Astrocyte (in vitro differentiated cells and primary cell): ENCODE data around the gene NR6A1. TPM values are rescaled to one million over a fixed set of nuclear protein-coding genes. Genes with fewer than 3 reads are reported as not detected.

Experiments
- DNase-seq: peaks from one replicate; pipeline ENCODE4 v3.0.0-alpha.2; 2010; ENCODE audit warnings: low read depth
- FAIRE-seq: peaks from 2 replicates; lab custom pipeline; 2011; peaks lifted over from hg19 to GRCh38; lab: Jason Lieb, UNC
- H2AFZ ChIP-seq: 2 replicates; pipeline ENCODE4 v1.6.0; 2012; ENCODE audit warnings: low read depth, low read length, inconsistent platforms
- H3K27ac ChIP-seq: 2 replicates; pipeline ENCODE4 v1.5.1; 2011; ENCODE audit warnings: low read depth, low read length, inconsistent platforms
- H3K27me3 ChIP-seq: 2 replicates; pipeline ENCODE4 v1.6.0; 2011; ENCODE audit warnings: low read length, inconsistent platforms; ENCODE audit not compliant: insufficient read depth
- H3K36me3 ChIP-seq: 2 replicates; pipeline ENCODE4 v1.5.1; 2011; ENCODE audit warnings: low read length, inconsistent platforms; ENCODE audit not compliant: insufficient read depth
- H3K4me1 ChIP-seq: 2 replicates; pipeline ENCODE4 v1.5.1; 2011; ENCODE audit warnings: low read length, inconsistent platforms; ENCODE audit not compliant: insufficient read depth
- H3K4me2 ChIP-seq: 2 replicates; pipeline ENCODE4 v1.6.0; 2012; ENCODE audit warnings: low read length, inconsistent platforms
- H3K4me3 ChIP-seq: 2 replicates; pipeline ENCODE4 v1.5.1; 2011; ENCODE audit warnings: low read depth, mild to moderate bottlenecking, low read length, inconsistent platforms; ENCODE audit not compliant: insufficient read depth
- H3K79me2 ChIP-seq: 2 replicates; pipeline ENCODE4 v1.6.0; 2012; ENCODE audit warnings: mild to moderate bottlenecking, low read length, inconsistent platforms; ENCODE audit not compliant: insufficient read depth
- H3K9ac ChIP-seq: 2 replicates; pipeline ENCODE4 v1.6.0; 2012; ENCODE audit warnings: mild to moderate bottlenecking, low read length, inconsistent platforms
- H3K9me3 ChIP-seq: 2 replicates; pipeline ENCODE4 v1.5.1; 2012; ENCODE audit warnings: low read depth, mild to moderate bottlenecking, low read length, inconsistent platforms; ENCODE audit not compliant: insufficient read depth
- H4K20me1 ChIP-seq: 2 replicates; pipeline ENCODE4 v1.6.0; 2012; ENCODE audit warnings: low read length, inconsistent platforms; ENCODE audit not compliant: insufficient read depth
- H3K27ac Mint-ChIP-seq: one replicate; pipeline ENCODE4 v1.8.0; 2021; ENCODE audit warnings: mild to moderate bottlenecking, mixed read lengths; ENCODE audit not compliant: unreplicated experiment
- H3K27me3 Mint-ChIP-seq: one replicate; pipeline ENCODE4 v1.8.0; 2021; ENCODE audit warnings: low read depth, mixed read lengths; ENCODE audit not compliant: unreplicated experiment
- H3K36me3 Mint-ChIP-seq: one replicate; pipeline ENCODE4 v1.8.0; 2021; ENCODE audit warnings: low read depth, mixed read lengths; ENCODE audit not compliant: unreplicated experiment
- H3K4me1 Mint-ChIP-seq: one replicate; pipeline ENCODE4 v1.8.0; 2021; ENCODE audit warnings: low read depth, mixed read lengths; ENCODE audit not compliant: unreplicated experiment
- H3K4me3 Mint-ChIP-seq: one replicate; pipeline ENCODE4 v1.8.0; 2021; ENCODE audit warnings: mild to moderate bottlenecking, moderate library complexity, mixed read lengths; ENCODE audit not compliant: unreplicated experiment
- H3K9me3 Mint-ChIP-seq: one replicate; pipeline ENCODE4 v1.8.0; 2021; ENCODE audit warnings: mild to moderate bottlenecking, mixed read lengths; ENCODE audit not compliant: unreplicated experiment
- EZH2 ChIP-seq: IDR thresholded peaks from 2 replicates; pipeline ENCODE4 v1.6.1; 2012; ENCODE audit warnings: mild to moderate bottlenecking, low read length, inconsistent platforms; ENCODE audit not compliant: insufficient read depth
- total RNA-seq: library from RNA; stranded (reverse); gene quantifications from 2 replicates; pipeline ENCODE4 v1.2.1, GENCODE V29; 2021
- TF ChIP-seq, protein P1 (sequence below): IDR thresholded peaks from 2 replicates; pipeline ENCODE4 v1.5.1; 2011; ENCODE audit warnings: low read depth, mild to moderate bottlenecking, inconsistent platforms, low read length, moderate library complexity; ENCODE audit not compliant: insufficient read depth

NR6A1 gene
- total RNA-seq, 1 donor from 2014 or later, result 20.8 TPM

DNA sequence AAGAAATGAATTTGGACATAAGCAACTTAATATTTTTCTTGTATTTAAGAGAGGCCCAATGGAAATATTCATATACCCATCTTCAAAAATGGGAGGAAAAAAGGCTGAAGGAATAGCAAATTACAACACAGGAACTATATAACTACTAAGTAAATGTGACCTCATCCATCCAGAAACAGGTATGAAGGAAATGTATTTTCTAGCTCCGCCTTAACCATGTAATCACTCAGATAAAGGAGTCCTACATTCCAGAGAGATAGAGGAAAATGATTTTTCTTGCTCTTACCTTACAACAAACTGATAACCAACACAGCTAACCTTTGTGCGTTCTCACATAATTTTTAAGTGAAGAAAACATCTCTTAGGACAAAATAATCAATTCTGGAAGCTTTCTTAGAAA lies 96.5 kb downstream of the NR6A1 start:
- Mint-ChIP-seq H3K27ac (no peak overlapping the region), H3K36me3 (peaks cover 10% of the 10 kb centered on the region)

GRCh38 chr9:124673063-124673462 lies 98.0 kb downstream of the NR6A1 start:
- Histone ChIP-seq H4K20me1 (peaks cover 76% of the 10 kb centered on the region), H3K36me3 (peaks cover 25% of the 10 kb centered on the region), H3K4me3 (no peak overlapping the region), H3K4me2 (no peak overlapping the region), H3K27ac (no peak overlapping the region), H3K27me3 (no peaks in the 10 kb centered on the region), H3K4me1 (no peaks in the 10 kb centered on the region), H3K79me2 (peaks cover 99% of the 10 kb centered on the region), H2AFZ (no peak overlapping the region), H3K9me3 (no peaks in the 10 kb centered on the region), H3K9ac (no peak overlapping the region)
- Mint-ChIP-seq H3K27ac (no peak overlapping the region), H3K4me1 (peaks cover 41% of the 10 kb centered on the region), H3K9me3 (no peaks in the 10 kb centered on the region), H3K4me3 (no peak overlapping the region), H3K36me3 (peaks cover 10% of the 10 kb centered on the region), H3K27me3 (no peaks in the 10 kb centered on the region)
- TF ChIP-seq, protein P1, sequence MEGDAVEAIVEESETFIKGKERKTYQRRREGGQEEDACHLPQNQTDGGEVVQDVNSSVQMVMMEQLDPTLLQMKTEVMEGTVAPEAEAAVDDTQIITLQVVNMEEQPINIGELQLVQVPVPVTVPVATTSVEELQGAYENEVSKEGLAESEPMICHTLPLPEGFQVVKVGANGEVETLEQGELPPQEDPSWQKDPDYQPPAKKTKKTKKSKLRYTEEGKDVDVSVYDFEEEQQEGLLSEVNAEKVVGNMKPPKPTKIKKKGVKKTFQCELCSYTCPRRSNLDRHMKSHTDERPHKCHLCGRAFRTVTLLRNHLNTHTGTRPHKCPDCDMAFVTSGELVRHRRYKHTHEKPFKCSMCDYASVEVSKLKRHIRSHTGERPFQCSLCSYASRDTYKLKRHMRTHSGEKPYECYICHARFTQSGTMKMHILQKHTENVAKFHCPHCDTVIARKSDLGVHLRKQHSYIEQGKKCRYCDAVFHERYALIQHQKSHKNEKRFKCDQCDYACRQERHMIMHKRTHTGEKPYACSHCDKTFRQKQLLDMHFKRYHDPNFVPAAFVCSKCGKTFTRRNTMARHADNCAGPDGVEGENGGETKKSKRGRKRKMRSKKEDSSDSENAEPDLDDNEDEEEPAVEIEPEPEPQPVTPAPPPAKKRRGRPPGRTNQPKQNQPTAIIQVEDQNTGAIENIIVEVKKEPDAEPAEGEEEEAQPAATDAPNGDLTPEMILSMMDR, result no peak
- no peak for DNase-seq
- FAIRE-seq, result no peak

More for the DNA sequence above, 96.5 kb downstream of the NR6A1 start:
- Histone ChIP-seq H3K4me3 (no peak overlapping the region), H3K9me3 (no peaks in the 10 kb centered on the region), H3K27me3 (no peaks in the 10 kb centered on the region), H3K9ac (no peak overlapping the region), H2AFZ (no peak overlapping the region), H3K36me3 (peaks cover 33% of the 10 kb centered on the region), H3K4me1 (no peaks in the 10 kb centered on the region), H3K79me2 (peaks cover 99% of the 10 kb centered on the region), H4K20me1 (peaks cover 86% of the 10 kb centered on the region), H3K27ac (no peak overlapping the region), H3K4me2 (no peak overlapping the region)
- TF ChIP-seq, protein P1, result no peak
- no peak for TF ChIP-seq EZH2
- Mint-ChIP-seq H3K9me3 (no peaks in the 10 kb centered on the region), H3K4me3 (no peak overlapping the region), H3K4me1 (peaks cover 38% of the 10 kb centered on the region), H3K27me3 (no peaks in the 10 kb centered on the region)
- no peak for DNase-seq
- no peak for FAIRE-seq

- H3K9me3 Mint-ChIP-seq, result no peaks in the 10 kb centered on the region
- H3K36me3 Mint-ChIP-seq, result peaks cover 10% of the 10 kb centered on the region
- peaks cover 18% of the 10 kb centered on the region for H3K36me3 ChIP-seq
- no peak overlapping the region for H3K9ac ChIP-seq
- no peaks in the 10 kb centered on the region for H3K9me3 ChIP-seq
- no peak overlapping the region for H3K4me3 Mint-ChIP-seq
- peaks cover 99% of the 10 kb centered on the region for H3K79me2 ChIP-seq
- no peak overlapping the region for H2AFZ ChIP-seq
- DNase-seq (no peak), FAIRE-seq (no peak)
- H3K27ac ChIP-seq, result no peak overlapping the region
- no peak overlapping the region for H3K4me3 ChIP-seq
- no peaks in the 10 kb centered on the region for H3K4me1 ChIP-seq
- no peaks in the 10 kb centered on the region for H3K27me3 Mint-ChIP-seq
- TF ChIP-seq EZH2, result no peak
- TF ChIP-seq, protein P1, result no peak
- H3K27me3 ChIP-seq, result no peaks in the 10 kb centered on the region
- peaks cover 67% of the 10 kb centered on the region for H4K20me1 ChIP-seq
- no peak overlapping the region for H3K27ac Mint-ChIP-seq
- H3K4me1 Mint-ChIP-seq, result peaks cover 39% of the 10 kb centered on the region
- no peak overlapping the region for H3K4me2 ChIP-seq
Measured at GRCh38 chr9:124671861-124672260, 99.2 kb downstream of the NR6A1 start.
